K562 (cell line): ENCODE data around the gene PRSS8.

Experiments used
- CBFB ChIP-seq: sonication (generic); formaldehyde crosslinking; IDR thresholded peaks from 2 replicates; pipeline ENCODE4 v1.4.0; 2020; ENCODE audit warnings: mild to moderate bottlenecking, missing genetic modification reagents
- CTCF ChIP-seq, 3 experiments: IDR thresholded peaks in 2 of 3; conservative IDR thresholded peaks in 1 of 3; 2 replicates each; pipeline ENCODE4 v1.5.1; 2011 to 2012; ENCODE audit warnings: low read length in 3 of 3, mild to moderate bottlenecking in 3 of 3, control low read depth in 2 of 3, improper control_type of control experiment in 1 of 3, inconsistent platforms in 1 of 3, low read depth in 1 of 3, mixed read lengths in 1 of 3, moderate library complexity in 1 of 3; ENCODE audit not compliant: insufficient read depth in 2 of 3
- FOS ChIP-seq: IDR thresholded peaks from 3 replicates; pipeline ENCODE4 v1.6.1; 2011; ENCODE audit not compliant: insufficient read length; ENCODE audit errors: extremely low read depth
- FOXM1 ChIP-seq, 2 experiments: fragments of 450-650 bp in 1 of 2; sonication (generic) in 1 of 2; formaldehyde crosslinking in 1 of 2; IDR thresholded peaks; 2 replicates each; pipeline versions ENCODE4 v1.6.1 to v1.9.0; 2017 to 2022; ENCODE audit warnings: low read depth in 2 of 2, mild to moderate bottlenecking in 2 of 2, missing genetic modification reagents in 1 of 2, moderate library complexity in 1 of 2
- MXI1 ChIP-seq: IDR thresholded peaks from 2 replicates; pipeline ENCODE4 v1.6.1; 2011; ENCODE audit warnings: low read depth, mild to moderate bottlenecking, improper control_type of control experiment, low read length
- MYNN ChIP-seq, 2 experiments: sonication (generic); formaldehyde crosslinking in 1 of 2; IDR thresholded peaks; 2 replicates each; pipeline versions ENCODE4 v1.5.0 to v1.6.1; 2016 to 2020; ENCODE audit warnings: antibody characterized with exemption in 1 of 2, missing genetic modification reagents in 1 of 2
- NCOR1 ChIP-seq: fragments of 450-650 bp; IDR thresholded peaks from 2 replicates; pipeline ENCODE4 v1.6.1; 2016; ENCODE audit warnings: mild to moderate bottlenecking, moderate library complexity
- SMARCA4 ChIP-seq: fragments of 450-650 bp; IDR thresholded peaks from 2 replicates; pipeline ENCODE4 v1.6.1; 2016
- TOE1 ChIP-seq, 2 experiments: fragments of 450-650 bp in 1 of 2; sonication (generic) in 1 of 2; formaldehyde crosslinking in 1 of 2; IDR thresholded peaks; 2 replicates each; pipeline versions ENCODE4 v1.7.1 to v1.8.0; 2016 to 2022; ENCODE audit warnings: borderline replicate concordance in 2 of 2, mild to moderate bottlenecking in 2 of 2, antibody characterized with exemption in 1 of 2, inconsistent platforms in 1 of 2, low read depth in 1 of 2, missing genetic modification reagents in 1 of 2, moderate library complexity in 1 of 2

GRCh38 chr16:31145398-31145990 lies 10.0 kb upstream of the PRSS8 start:
- no peak for TF ChIP-seq FOXM1 (IDR thresholded peaks at IDR 0.05; ENCODE audit: low read depth)
- no peak for TF ChIP-seq FOXM1 (CRISPR knock-in tag; IDR thresholded peaks at IDR 0.05; ENCODE audit: low read depth)
- TF ChIP-seq MXI1 = no peak
- no peak for TF ChIP-seq NCOR1
- TF ChIP-seq SMARCA4 = no peak
- no peak for TF ChIP-seq TOE1 (IDR thresholded peaks at IDR 0.05; ENCODE audit: borderline replicate concordance)
- TF ChIP-seq TOE1 (CRISPR knock-in tag; IDR thresholded peaks at IDR 0.05; ENCODE audit: borderline replicate concordance, low read depth) = no peak
- no peak for TF ChIP-seq MYNN (IDR thresholded peaks at IDR 0.05)
- no peak for TF ChIP-seq MYNN (CRISPR knock-in tag; IDR thresholded peaks at IDR 0.05)
- no peak for TF ChIP-seq CTCF (IDR thresholded peaks at IDR 0.05 in 2 of 3, conservative IDR thresholded peaks at IDR 0.05 in 1 of 3; ENCODE audit: insufficient read depth in 2 of 3, low read depth in 1 of 3, low read length in 3 of 3)
- TF ChIP-seq FOS = no peak
- no peak for TF ChIP-seq CBFB
